Measurements from ENCODE around the gene PGD.

- TF ChIP-seq, protein P1, sequence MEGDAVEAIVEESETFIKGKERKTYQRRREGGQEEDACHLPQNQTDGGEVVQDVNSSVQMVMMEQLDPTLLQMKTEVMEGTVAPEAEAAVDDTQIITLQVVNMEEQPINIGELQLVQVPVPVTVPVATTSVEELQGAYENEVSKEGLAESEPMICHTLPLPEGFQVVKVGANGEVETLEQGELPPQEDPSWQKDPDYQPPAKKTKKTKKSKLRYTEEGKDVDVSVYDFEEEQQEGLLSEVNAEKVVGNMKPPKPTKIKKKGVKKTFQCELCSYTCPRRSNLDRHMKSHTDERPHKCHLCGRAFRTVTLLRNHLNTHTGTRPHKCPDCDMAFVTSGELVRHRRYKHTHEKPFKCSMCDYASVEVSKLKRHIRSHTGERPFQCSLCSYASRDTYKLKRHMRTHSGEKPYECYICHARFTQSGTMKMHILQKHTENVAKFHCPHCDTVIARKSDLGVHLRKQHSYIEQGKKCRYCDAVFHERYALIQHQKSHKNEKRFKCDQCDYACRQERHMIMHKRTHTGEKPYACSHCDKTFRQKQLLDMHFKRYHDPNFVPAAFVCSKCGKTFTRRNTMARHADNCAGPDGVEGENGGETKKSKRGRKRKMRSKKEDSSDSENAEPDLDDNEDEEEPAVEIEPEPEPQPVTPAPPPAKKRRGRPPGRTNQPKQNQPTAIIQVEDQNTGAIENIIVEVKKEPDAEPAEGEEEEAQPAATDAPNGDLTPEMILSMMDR (IDR thresholded peaks at IDR 0.05), result no peak
- TF ChIP-seq POLR2A (IDR thresholded peaks at IDR 0.05), result no peak
Measured at GRCh38 chr1:10431070-10431730, 32.3 kb downstream of the PGD start.

All from uterus (tissue), 2 donors.